K562 (cell line): Measurements from ENCODE around the gene KCNK4. TPM values are rescaled to one million over a fixed set of nuclear protein-coding genes. Genes with fewer than 3 reads are reported as not detected.

Experiments used
- ATF4 ChIP-seq: fragments of 450-650 bp; formaldehyde crosslinking; IDR thresholded peaks from 2 replicates; pipeline ENCODE4 v1.4.0; 2022; ENCODE audit warnings: mild to moderate bottlenecking, moderate library complexity
- BACH1 ChIP-seq: fragments of 200-800 bp; sonication (Bioruptor generic); IDR thresholded peaks from 2 replicates; pipeline ENCODE4 v1.6.1; 2016; ENCODE audit warnings: missing genetic modification characterization, missing compliant biosample characterization
- CBX3 ChIP-seq, 2 experiments: IDR thresholded peaks; 1 replicate in 1 of 2; 2 replicates in 1 of 2; pipeline ENCODE4 v1.6.1; 2012; ENCODE audit warnings: inconsistent platforms in 2 of 2, low read length in 2 of 2, borderline replicate concordance in 1 of 2, control low read depth in 1 of 2
- EGR1 ChIP-seq: fragments of 450-650 bp; conservative IDR thresholded peaks from 2 replicates; pipeline ENCODE4 v1.6.1; 2017; ENCODE audit warnings: mild to moderate bottlenecking
- HBP1 ChIP-seq: fragments of 450-650 bp; formaldehyde crosslinking; IDR thresholded peaks from 2 replicates; pipeline ENCODE4 v1.4.0; 2022; ENCODE audit warnings: missing genetic modification characterization
- PREB ChIP-seq: sonication (generic); formaldehyde crosslinking; IDR thresholded peaks from 2 replicates; pipeline ENCODE4 v1.8.1; 2023; ENCODE audit warnings: mild to moderate bottlenecking, missing genetic modification reagents
- TARDBP ChIP-seq: fragments of 450-650 bp; IDR thresholded peaks from 2 replicates; pipeline ENCODE4 v1.6.1; 2016
- TCF7 ChIP-seq: sonication (generic); IDR thresholded peaks from 2 replicates; pipeline ENCODE4 v1.6.1; 2016; ENCODE audit warnings: antibody characterized with exemption, borderline replicate concordance
- USF1 ChIP-seq: sonication (generic); formaldehyde crosslinking; IDR thresholded peaks from 2 replicates; pipeline ENCODE4 v1.9.0; 2022; ENCODE audit warnings: mild to moderate bottlenecking, missing genetic modification reagents
- ZHX1 ChIP-seq: fragments of 150-350 bp; conservative IDR thresholded peaks from 2 replicates; pipeline ENCODE4 v1.6.1; 2014; ENCODE audit warnings: low read length
- ZNF253 ChIP-seq: fragments of 250-450 bp; sonication (Bioruptor Pico); conservative IDR thresholded peaks from 2 replicates; pipeline ENCODE4 v1.6.1; 2021; ENCODE audit warnings: mild to moderate bottlenecking
- ZNF444 ChIP-seq: fragments of 250-450 bp; sonication (Bioruptor Pico); IDR thresholded peaks from 2 replicates; pipeline ENCODE4 v1.4.0; 2020; ENCODE audit warnings: mild to moderate bottlenecking, moderate library complexity
- ZNF740 ChIP-seq, 3 experiments: fragments of 200-800 bp in 1 of 3; sonication (Bioruptor generic) in 1 of 3; sonication (generic) in 1 of 3; formaldehyde crosslinking in 1 of 3; IDR thresholded peaks; 2 replicates each; pipeline versions ENCODE4 v1.6.1 to v1.8.0; 2016 to 2022; ENCODE audit warnings: mild to moderate bottlenecking in 2 of 3, missing compliant biosample characterization in 2 of 3, missing genetic modification characterization in 2 of 3, missing genetic modification reagents in 1 of 3
- polyA plus RNA-seq, 8 experiments: library from polyadenylated mRNA; depleted of rRNA in 4 of 8; stranded (reverse) in 5 of 8; unstranded in 3 of 8; fragments of >200 nt; fragmentation: Nextera tagmentation in 2 of 8; fragmentation: Illumina TruSeq in 1 of 8; extraction: Ambion mirVana in 2 of 8; extraction: Trizol in 1 of 8; gene quantifications; 2 replicates each; pipeline versions ENCODE4 v1.2.1 to v1.2.3, GENCODE V29; 2011 to 2014; ENCODE audit warnings: inconsistent platforms in 1 of 8, missing spikeins in 1 of 8
- total RNA-seq, 7 experiments: library from RNA; depleted of rRNA in 6 of 7; stranded (reverse); fragments of >200 nt in 6 of 7; fragmentation: Illumina TruSeq in 2 of 7; extraction: Trizol in 2 of 7; gene quantifications; 2 replicates each; pipeline versions ENCODE4 v1.2.1 to v1.2.3, GENCODE V29; 2011 to 2021; ENCODE audit warnings: low replicate concordance in 1 of 7

The KCNK4 gene
- total and polyA plus RNA-seq, 9 of the 15 experiments (the other 6 are each of a cell fraction or from before 2014, with no cell fraction given) = not detected

GRCh38 chr11:64334764-64335735 is 43.9 kb downstream of the KCNK4 start (continued):
- 0 out of 2 replicates have a peak, but pooled peaks have one; percentile 49 for TF ChIP-seq ATF4 (CRISPR knock-in tag)
- TF ChIP-seq ZNF740 (CRISPR knock-in tag; IDR thresholded peaks at IDR 0.05) = 0 out of 2 replicates have a peak, but pooled peaks have one; percentile 10
- TF ChIP-seq ZNF740 (tag; IDR thresholded peaks at IDR 0.05) = no peak
- peak; percentile 85 for TF ChIP-seq TARDBP
- TF ChIP-seq ZNF253 (CRISPR knock-in tag) = no peak
- TF ChIP-seq EGR1 = peak; percentile 88
- 0 out of 2 replicates have a peak, but pooled peaks have one; percentile 20 for TF ChIP-seq ZNF444
- no peak for TF ChIP-seq ZHX1
- no peak for TF ChIP-seq PREB (CRISPR knock-in tag)
- TF ChIP-seq USF1 (CRISPR knock-in tag) = peak; percentile 78
- peak; percentile 70; the same call in 1 of the 2 replicates for TF ChIP-seq HBP1
- TF ChIP-seq CBX3 (IDR thresholded peaks at IDR 0.05; ENCODE audit: borderline replicate concordance in 1 of 2, low read length in 2 of 2) = peak in 1 of 2 experiments; percentile 82; a peak in 1 of 3 replicates
- TF ChIP-seq BACH1 = peak; percentile 88
- peak; percentile 72; the same call in 1 of the 2 replicates for TF ChIP-seq TCF7
